22Rv1 (cell line): ENCODE measurements around the gene CCDC102B.

ENCODE experiments used
- ZFX ChIP-seq: fragments of 450-650 bp; IDR thresholded peaks from 2 replicates; pipeline ENCODE4 v1.6.1; 2017; ENCODE audit warnings: antibody characterized with exemption, borderline replicate concordance
- TF ChIP-seq, protein P1 (sequence below): fragments of 450-650 bp; IDR thresholded peaks from 2 replicates; pipeline ENCODE4 v1.5.1; 2017; ENCODE audit warnings: mild to moderate bottlenecking

DNA sequence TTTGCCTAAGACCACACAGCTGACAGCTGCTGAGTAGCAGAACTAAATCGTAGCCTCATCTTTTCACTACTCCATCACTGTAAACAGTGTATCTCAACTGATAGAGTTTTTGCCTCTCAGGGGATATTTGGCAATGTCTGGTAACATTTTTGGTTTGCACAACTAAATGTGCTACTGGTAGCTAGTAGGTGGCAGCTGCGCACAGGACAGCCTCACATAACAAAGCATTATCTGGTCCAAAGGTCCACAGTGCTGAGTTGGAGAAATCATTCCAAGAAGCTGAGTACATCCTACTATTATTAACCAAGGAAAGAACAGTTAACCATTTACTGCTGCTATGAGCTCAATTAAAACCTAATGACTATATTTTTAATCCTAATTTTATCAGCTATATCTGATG lies 6.1 kb upstream of the CCDC102B start:
- no peak for TF ChIP-seq ZFX
- TF ChIP-seq, protein P1, sequence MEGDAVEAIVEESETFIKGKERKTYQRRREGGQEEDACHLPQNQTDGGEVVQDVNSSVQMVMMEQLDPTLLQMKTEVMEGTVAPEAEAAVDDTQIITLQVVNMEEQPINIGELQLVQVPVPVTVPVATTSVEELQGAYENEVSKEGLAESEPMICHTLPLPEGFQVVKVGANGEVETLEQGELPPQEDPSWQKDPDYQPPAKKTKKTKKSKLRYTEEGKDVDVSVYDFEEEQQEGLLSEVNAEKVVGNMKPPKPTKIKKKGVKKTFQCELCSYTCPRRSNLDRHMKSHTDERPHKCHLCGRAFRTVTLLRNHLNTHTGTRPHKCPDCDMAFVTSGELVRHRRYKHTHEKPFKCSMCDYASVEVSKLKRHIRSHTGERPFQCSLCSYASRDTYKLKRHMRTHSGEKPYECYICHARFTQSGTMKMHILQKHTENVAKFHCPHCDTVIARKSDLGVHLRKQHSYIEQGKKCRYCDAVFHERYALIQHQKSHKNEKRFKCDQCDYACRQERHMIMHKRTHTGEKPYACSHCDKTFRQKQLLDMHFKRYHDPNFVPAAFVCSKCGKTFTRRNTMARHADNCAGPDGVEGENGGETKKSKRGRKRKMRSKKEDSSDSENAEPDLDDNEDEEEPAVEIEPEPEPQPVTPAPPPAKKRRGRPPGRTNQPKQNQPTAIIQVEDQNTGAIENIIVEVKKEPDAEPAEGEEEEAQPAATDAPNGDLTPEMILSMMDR, result no peak
